GM10266 (cell line): ENCODE results near the gene GLI1.
"Not testable (repeated sequence)": the region's sequence is repeated elsewhere in the genome, so short reads cannot be mapped to it uniquely, and the experiment has no call there.

Experiments used
- DNase-seq: peaks from one replicate; pipeline ENCODE4 v3.0.0; 2012; ENCODE audit errors: extremely low spot score
- CTCF ChIP-seq: IDR thresholded peaks from 2 replicates; pipeline ENCODE4 v1.5.1; 2012; ENCODE audit warnings: mild to moderate bottlenecking, low read depth; ENCODE audit not compliant: control insufficient read depth, insufficient read depth; ENCODE audit errors: missing control alignments

Gene GLI1

GRCh38 chr12:57420482-57420881, 39.1 kb upstream of the GLI1 start:
- DNase-seq, result no peak

GRCh38 chr12:57426948-57427347, 32.6 kb upstream of the GLI1 start:
- DNase-seq, result not testable (repeated sequence)

More at GRCh38 chr12:57420482-57420881, 39.1 kb upstream of the GLI1 start:
- no peak for TF ChIP-seq CTCF

- TF ChIP-seq CTCF, result no peak
Measured at GRCh38 chr12:57428965-57429364, 30.6 kb upstream of the GLI1 start.

GRCh38 chr12:57429473-57430111, 30.0 kb upstream of the GLI1 start:
- TF ChIP-seq CTCF, result no peak
- DNase-seq, result no peak

More at GRCh38 chr12:57428965-57429364, 30.6 kb upstream of the GLI1 start:
- DNase-seq, result no peak

- peak; percentile 41 for DNase-seq
- TF ChIP-seq CTCF, result no peak
Measured at GRCh38 chr12:57430112-57430930, 29.3 kb upstream of the GLI1 start.

GRCh38 chr12:57430931-57431566, 28.5 kb upstream of the GLI1 start, which contains the start of gene R3HDM2:
Gene R3HDM2, minus strand, starts transcription at chr12:57431043. Its CDS starts 120,615 bp downstream, at chr12:57310428.
- peak; percentile 98 for DNase-seq
- TF ChIP-seq CTCF, result no peak

GRCh38 chr12:57431654-57432188, 27.9 kb upstream of the GLI1 start:
- DNase-seq, result no peak
- TF ChIP-seq CTCF, result no peak
